Mesenchymal stem cell (in vitro differentiated cells and primary cell): ENCODE results near the gene MEIOSIN.

Experiments
- DNase-seq: peaks from one replicate; pipeline ENCODE4 v3.0.0-alpha.2; 2013
- H2AFZ ChIP-seq: one replicate; pipeline ENCODE4 v1.6.1; 2013; ENCODE audit warnings: low read depth, mild to moderate bottlenecking, control low read depth, inconsistent platforms, low read length, moderate library complexity
- H2AK5ac ChIP-seq: 2 replicates; pipeline ENCODE4 v1.6.1; 2013; ENCODE audit warnings: low read length, moderate library complexity, mild to moderate bottlenecking, inconsistent platforms; ENCODE audit not compliant: severe bottlenecking
- H2BK120ac ChIP-seq: one replicate; pipeline ENCODE4 v1.6.1; 2013; ENCODE audit warnings: low read depth, mild to moderate bottlenecking, inconsistent platforms, low read length, moderate library complexity
- H2BK12ac ChIP-seq, 2 experiments: one replicate each; pipeline ENCODE4 v1.6.1; 2013; ENCODE audit warnings: inconsistent platforms in 2 of 2, low read length in 2 of 2, mild to moderate bottlenecking in 2 of 2, moderate library complexity in 2 of 2, control low read depth in 1 of 2
- H2BK15ac ChIP-seq: one replicate; pipeline ENCODE4 v1.6.1; 2013; ENCODE audit warnings: mild to moderate bottlenecking, low read depth, inconsistent platforms; ENCODE audit not compliant: poor library complexity, severe bottlenecking
- H2BK5ac ChIP-seq: 2 replicates; pipeline ENCODE4 v1.6.1; 2013; ENCODE audit warnings: low read depth, mild to moderate bottlenecking, low read length, control low read depth, inconsistent platforms; ENCODE audit not compliant: poor library complexity, severe bottlenecking
- H3K14ac ChIP-seq, 2 experiments: one replicate each; pipeline ENCODE4 v1.6.1; 2013; ENCODE audit warnings: inconsistent platforms in 2 of 2, low read length in 2 of 2, control low read depth in 1 of 2, mild to moderate bottlenecking in 1 of 2, moderate library complexity in 1 of 2
- H3K18ac ChIP-seq, 2 experiments: one replicate each; pipeline ENCODE4 v1.6.1; 2013; ENCODE audit warnings: inconsistent platforms in 2 of 2, low read length in 2 of 2, control low read depth in 1 of 2, low read depth in 1 of 2, mild to moderate bottlenecking in 1 of 2
- H3K23ac ChIP-seq, 2 experiments: one replicate each; pipeline ENCODE4 v1.6.1; 2013; ENCODE audit warnings: inconsistent platforms in 2 of 2, low read length in 2 of 2, mild to moderate bottlenecking in 2 of 2, moderate library complexity in 2 of 2, control low read depth in 1 of 2
- H3K27ac ChIP-seq: 2 replicates; pipeline ENCODE4 v1.5.1; 2013; ENCODE audit warnings: mild to moderate bottlenecking, moderate library complexity, low read length, control low read depth, inconsistent platforms; ENCODE audit not compliant: poor library complexity, severe bottlenecking
- H3K27me3 ChIP-seq, 2 experiments: 2 replicates each; pipeline versions ENCODE4 v1.6.1 to v1.7.0; 2013; ENCODE audit warnings: low read length in 2 of 2, mild to moderate bottlenecking in 2 of 2, moderate library complexity in 2 of 2, control low read depth in 1 of 2, inconsistent platforms in 1 of 2; ENCODE audit not compliant: control insufficient read depth in 1 of 2, insufficient read depth in 1 of 2
- H3K36me3 ChIP-seq, 2 experiments: 2 replicates each; pipeline versions ENCODE4 v1.6.1 to v1.7.0; 2013; ENCODE audit warnings: low read length in 2 of 2, control low read depth in 1 of 2, inconsistent platforms in 1 of 2, low read depth in 1 of 2, mild to moderate bottlenecking in 1 of 2; ENCODE audit not compliant: insufficient read depth in 2 of 2, control insufficient read depth in 1 of 2
- H3K4ac ChIP-seq, 2 experiments: one replicate each; pipeline ENCODE4 v1.6.1; 2013; ENCODE audit warnings: inconsistent platforms in 2 of 2, low read length in 2 of 2, mild to moderate bottlenecking in 2 of 2, moderate library complexity in 2 of 2, control low read depth in 1 of 2, low read depth in 1 of 2
- H3K4me1 ChIP-seq: 2 replicates; pipeline ENCODE4 v1.6.1; 2013; ENCODE audit warnings: low read depth, low read length, control low read depth; ENCODE audit not compliant: control insufficient read depth, insufficient read depth
- H3K4me2 ChIP-seq: 2 replicates; pipeline ENCODE4 v1.6.1; 2013; ENCODE audit warnings: low read length, mild to moderate bottlenecking, inconsistent platforms; ENCODE audit not compliant: poor library complexity, severe bottlenecking
- H3K4me3 ChIP-seq, 2 experiments: 2 replicates each; pipeline versions ENCODE4 v1.5.1 to v1.7.0; 2013; ENCODE audit warnings: low read length in 2 of 2, mild to moderate bottlenecking in 2 of 2, control low read depth in 1 of 2, low read depth in 1 of 2; ENCODE audit not compliant: insufficient read depth in 1 of 2
- H3K79me1 ChIP-seq: replicated peaks from 2 replicates; pipeline ENCODE4 v1.6.1; 2013; ENCODE audit warnings: mild to moderate bottlenecking, control low read depth, low read length, inconsistent platforms; ENCODE audit not compliant: poor library complexity, severe bottlenecking
- H3K9ac ChIP-seq: 2 replicates; pipeline ENCODE4 v1.7.0; 2013; ENCODE audit warnings: mild to moderate bottlenecking, low read length, moderate library complexity
- H3K9me3 ChIP-seq: 2 replicates; pipeline ENCODE4 v1.7.0; 2013; ENCODE audit warnings: mild to moderate bottlenecking, low read length; ENCODE audit not compliant: control insufficient read depth
- H4K8ac ChIP-seq: one replicate; pipeline ENCODE4 v1.6.1; 2013; ENCODE audit warnings: inconsistent platforms, mild to moderate bottlenecking, low read length, moderate library complexity
- H4K91ac ChIP-seq: one replicate; pipeline ENCODE4 v1.6.1; 2013; ENCODE audit warnings: mild to moderate bottlenecking, low read length, inconsistent platforms
- WGBS: methylation state at CpG from one replicate; pipeline ENCODE4 v1.1.7; 2013; ENCODE audit warnings: mixed read lengths; 5-methylcytosine and 5-hydroxymethylcytosine counted together

Gene MEIOSIN

GRCh38 chr19:45772130-45772840, 39.0 kb downstream of the MEIOSIN start:
- no peaks in the 10 kb centered on the region for H3K27me3 ChIP-seq
- H3K14ac ChIP-seq: no peak overlapping the region
- H4K8ac ChIP-seq: no peak overlapping the region
- H3K4me3 ChIP-seq: no peak overlapping the region
- H3K23ac ChIP-seq: no peak overlapping the region
- peak overlapping the region; percentile 4 for H2AK5ac ChIP-seq
- H4K91ac ChIP-seq: no peak overlapping the region
- H3K4me1 ChIP-seq: peaks cover 24% of the 10 kb centered on the region
- H2BK15ac ChIP-seq: no peak overlapping the region
- H3K4me2 ChIP-seq: no peak overlapping the region
- no peak overlapping the region for H3K9ac ChIP-seq
- no peak for DNase-seq
- H3K36me3 ChIP-seq: peaks cover 44 to 49% of the 10 kb centered on the region in 2 experiments
- H2AFZ ChIP-seq: no peak overlapping the region
- H3K18ac ChIP-seq: no peak overlapping the region
- no peak overlapping the region for H2BK5ac ChIP-seq
- H3K27ac ChIP-seq: no peak overlapping the region
- H2BK120ac ChIP-seq: no peak overlapping the region
- WGBS: 87% methylated on average over 13 of the region's 14 CpGs
- no peaks in the 10 kb centered on the region for H3K9me3 ChIP-seq
- peaks cover 6% of the 10 kb centered on the region for H3K79me1 ChIP-seq
- no peak overlapping the region for H2BK12ac ChIP-seq
- no peak overlapping the region for H3K4ac ChIP-seq

GRCh38 chr19:45772912-45773311, 39.7 kb downstream of the MEIOSIN start:
- WGBS: 96% methylated on average over 3 of the region's 3 CpGs
- H2BK12ac ChIP-seq: no peak overlapping the region

GRCh38 chr19:45773384-45773783, 40.1 kb downstream of the MEIOSIN start:
- WGBS: no CpG with 5 or more reads among the region's 2 CpGs
- no peak overlapping the region for H3K27ac ChIP-seq
- no peak overlapping the region for H4K8ac ChIP-seq
- peaks cover 11% of the 10 kb centered on the region for H3K79me1 ChIP-seq
- no peak overlapping the region for H3K14ac ChIP-seq
- H2BK15ac ChIP-seq: no peak overlapping the region
- no peak overlapping the region for H2BK12ac ChIP-seq
- H3K4me3 ChIP-seq: no peak overlapping the region
- no peak overlapping the region for H2AK5ac ChIP-seq
- no peak overlapping the region for H3K9ac ChIP-seq
- H2BK120ac ChIP-seq: no peak overlapping the region
- H3K4me1 ChIP-seq: peaks cover 22% of the 10 kb centered on the region
- no peak overlapping the region for H3K4me2 ChIP-seq
- no peak for DNase-seq
- no peak overlapping the region for H2AFZ ChIP-seq
- no peak overlapping the region for H3K4ac ChIP-seq
- H3K27me3 ChIP-seq: no peaks in the 10 kb centered on the region
- no peak overlapping the region for H4K91ac ChIP-seq
- H3K23ac ChIP-seq: no peak overlapping the region
- H2BK5ac ChIP-seq: no peak overlapping the region
- no peak overlapping the region for H3K18ac ChIP-seq
- peaks cover 55 to 60% of the 10 kb centered on the region in 2 experiments for H3K36me3 ChIP-seq
- H3K9me3 ChIP-seq: no peaks in the 10 kb centered on the region

More at GRCh38 chr19:45772912-45773311, 39.7 kb downstream of the MEIOSIN start:
- peaks cover 7% of the 10 kb centered on the region for H3K79me1 ChIP-seq
- no peak overlapping the region for H3K4ac ChIP-seq
- no peak overlapping the region for H4K8ac ChIP-seq
- no peak overlapping the region for H2BK5ac ChIP-seq
- DNase-seq: no peak
- H3K9me3 ChIP-seq: no peaks in the 10 kb centered on the region
- no peak overlapping the region for H3K23ac ChIP-seq
- no peak overlapping the region for H3K9ac ChIP-seq
- H2BK120ac ChIP-seq: no peak overlapping the region
- no peak overlapping the region for H3K14ac ChIP-seq
- H2BK15ac ChIP-seq: no peak overlapping the region
- no peak overlapping the region for H2AFZ ChIP-seq
- no peak overlapping the region for H3K18ac ChIP-seq
- H2AK5ac ChIP-seq: peak overlapping the region; percentile 40
- no peak overlapping the region for H3K4me3 ChIP-seq
- H3K36me3 ChIP-seq: peaks cover 50 to 56% of the 10 kb centered on the region in 2 experiments
- H3K4me1 ChIP-seq: peaks cover 22% of the 10 kb centered on the region
- no peaks in the 10 kb centered on the region for H3K27me3 ChIP-seq
- no peak overlapping the region for H3K27ac ChIP-seq
- no peak overlapping the region for H3K4me2 ChIP-seq
- H4K91ac ChIP-seq: no peak overlapping the region

GRCh38 chr19:45774765-45775164, 41.5 kb downstream of the MEIOSIN start:
- Histone ChIP-seq H3K4me2 (no peak overlapping the region), H3K27me3 (no peaks in the 10 kb centered on the region), H3K4ac (no peak overlapping the region), H3K9me3 (no peaks in the 10 kb centered on the region), H3K27ac (peak overlapping the region; percentile 37), H4K91ac (no peak overlapping the region), H3K23ac (no peak overlapping the region), H3K4me1 (peaks cover 21% of the 10 kb centered on the region), H4K8ac (no peak overlapping the region), H3K79me1 (peaks cover 16% of the 10 kb centered on the region), H2AFZ (no peak overlapping the region), H2BK120ac (no peak overlapping the region), H3K36me3 (peaks cover 68 to 70% of the 10 kb centered on the region in 2 experiments), H3K18ac (no peak overlapping the region), H2BK15ac (no peak overlapping the region), H2BK12ac (no peak overlapping the region), H2AK5ac (no peak overlapping the region), H3K14ac (no peak overlapping the region), H3K4me3 (no peak overlapping the region), H2BK5ac (no peak overlapping the region), H3K9ac (no peak overlapping the region)
- WGBS: 90% methylated on average over 9 of the region's 9 CpGs
- no peak for DNase-seq
